Skeletal muscle tissue (tissue), 4 donors: Measurements from ENCODE around the gene ZBTB7B. TPM values are rescaled to one million over a fixed set of nuclear protein-coding genes. Genes with fewer than 3 reads are reported as not detected.
"Not testable (repeated sequence)": the region's sequence is repeated elsewhere in the genome, so short reads cannot be mapped to it uniquely, and the experiment has no call there.

ENCODE experiments used
- H3K27ac ChIP-seq: one replicate; pipeline ENCODE4 v1.7.0; 2013; ENCODE audit warnings: mild to moderate bottlenecking, low read depth, low read length, inconsistent platforms
- H3K27me3 ChIP-seq, 3 donors: one replicate each; pipeline ENCODE4 v1.7.0; 2013; ENCODE audit warnings: low read length in 3 of 3; ENCODE audit not compliant: control insufficient read depth in 3 of 3, insufficient read depth in 3 of 3
- H3K36me3 ChIP-seq, 3 donors: one replicate each; pipeline ENCODE4 v1.7.0; 2013; ENCODE audit warnings: low read length in 3 of 3; ENCODE audit not compliant: control insufficient read depth in 3 of 3, insufficient read depth in 3 of 3
- H3K4me1 ChIP-seq, 3 donors: one replicate each; pipeline ENCODE4 v1.7.0; 2013; ENCODE audit warnings: low read length in 3 of 3, mild to moderate bottlenecking in 3 of 3; ENCODE audit not compliant: control insufficient read depth in 3 of 3, insufficient read depth in 3 of 3
- H3K4me3 ChIP-seq, 3 donors: one replicate each; pipeline ENCODE4 v1.7.0; 2013; ENCODE audit warnings: low read length in 3 of 3
- H3K9ac ChIP-seq, 3 donors: one replicate each; pipeline ENCODE4 v1.7.0; 2013; ENCODE audit warnings: low read length in 3 of 3, mild to moderate bottlenecking in 3 of 3, moderate library complexity in 2 of 3, low read depth in 1 of 3
- H3K9me3 ChIP-seq, 3 donors: one replicate each; pipeline ENCODE4 v1.7.0; 2013; ENCODE audit warnings: low read length in 3 of 3; ENCODE audit not compliant: control insufficient read depth in 3 of 3
- total RNA-seq: library from RNA; depleted of rRNA; stranded (reverse); fragments of >200 nt; gene quantifications from one replicate; pipeline ENCODE4 v1.2.3, GENCODE V29; 2014
- donor health status: Osteomylitis.

ZBTB7B gene
- total RNA-seq, 1 donor from 2014 or later = 7.8 TPM

DNA sequence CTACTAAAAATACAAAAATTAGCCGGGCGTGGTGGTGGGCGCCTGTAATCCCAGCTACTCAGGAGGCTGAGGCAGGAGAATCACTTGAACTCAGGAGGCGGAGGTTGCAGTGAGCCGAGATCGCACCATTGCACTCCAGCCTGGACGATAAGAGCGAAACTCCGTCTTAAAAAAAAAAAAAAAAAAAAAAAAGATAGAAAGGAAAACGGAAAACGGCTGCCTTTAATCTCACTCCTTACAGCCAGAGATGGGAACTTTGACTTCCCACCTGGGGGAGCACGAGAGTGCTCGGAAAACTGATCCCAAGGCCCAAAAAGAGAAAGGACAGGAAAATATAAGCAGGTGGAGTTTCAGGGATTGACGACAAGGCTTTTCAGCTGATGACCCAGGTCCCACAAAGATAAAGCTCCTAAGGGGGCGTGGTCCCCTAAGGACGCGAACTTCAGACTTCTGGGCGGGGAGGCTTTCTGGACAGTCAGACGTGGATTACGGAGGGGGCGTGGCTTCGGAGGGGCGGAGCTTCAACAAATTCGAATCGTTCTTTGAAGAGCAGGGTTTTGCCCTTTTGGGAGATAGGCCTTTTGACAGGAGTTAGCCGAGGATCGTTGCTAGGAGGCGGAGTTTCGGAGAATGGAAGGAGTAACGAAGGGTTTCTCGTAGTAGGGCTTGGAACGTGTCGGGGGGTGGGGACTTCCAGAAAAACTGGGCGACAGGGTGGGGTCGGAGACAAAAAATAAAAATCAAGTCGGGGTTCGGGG is 29.1 kb upstream of the ZBTB7B start:
- Histone ChIP-seq H3K4me1 (peaks cover 56 to 66% (median 56%) of the 10 kb centered on the region in 3 donors), H3K27me3 (no peaks in the 10 kb centered on the region), H3K36me3 (peaks cover 2 to 12% (median 5%) of the 10 kb centered on the region in 3 donors), H3K27ac (peak overlapping the region; percentile 99), H3K4me3 (peak overlapping the region; percentile 71 to 91 (median 91)), H3K9me3 (no peaks in the 10 kb centered on the region), H3K9ac (peak overlapping the region; percentile 92 to 98 (median 95))

DNA sequence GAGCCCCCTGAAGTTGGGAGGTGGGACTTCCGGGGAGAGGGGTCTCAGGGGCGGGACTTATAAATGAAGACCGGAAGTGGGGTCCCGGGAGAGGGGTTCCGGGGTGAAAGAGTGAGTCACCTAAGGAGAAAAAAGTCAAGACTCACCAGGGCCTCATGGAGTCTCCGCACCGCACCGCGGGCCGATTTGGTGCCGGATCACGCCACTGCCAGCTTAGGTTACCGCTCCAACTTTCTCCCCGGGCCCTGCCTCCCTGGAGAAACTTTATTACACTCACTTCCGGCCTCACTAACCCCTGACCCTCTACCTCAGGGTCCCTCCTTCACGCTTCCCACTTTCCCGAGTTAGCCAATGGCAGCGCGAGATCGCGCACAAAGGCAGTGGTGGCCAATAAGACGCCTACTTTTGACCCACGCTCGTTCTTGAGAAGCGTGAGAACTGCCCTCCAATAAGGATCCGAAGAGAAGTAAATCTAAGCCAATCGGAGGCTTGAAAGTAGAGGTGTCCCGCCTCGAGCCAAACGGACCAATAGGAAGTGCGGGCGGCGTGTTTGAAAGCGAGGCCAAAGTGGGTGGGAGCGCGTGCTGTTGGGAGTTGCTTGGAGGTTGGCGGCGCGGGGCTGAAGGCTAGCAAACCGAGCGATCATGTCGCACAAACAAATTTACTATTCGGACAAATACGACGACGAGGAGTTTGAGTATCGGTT is 28.3 kb upstream of the ZBTB7B start, which contains the start of gene CKS1B:
Gene CKS1B, plus strand, starts transcription at position 580 of the 706 bp plus-strand sequence. Its CDS starts 65 bp downstream, at position 645.
- Histone ChIP-seq H3K27ac (peak within 1 kb of the TSS; percentile 99), H3K4me1 (peaks cover 50 to 58% (median 51%) of the 10 kb centered on the region in 3 donors), H3K9me3 (no peaks in the 10 kb centered on the region), H3K4me3 (peak within 1 kb of the TSS; percentile 85 to 94 (median 91)), H3K9ac (peak within 1 kb of the TSS; percentile 92 to 98 (median 95)), H3K27me3 (no peaks in the 10 kb centered on the region), H3K36me3 (peaks cover 0 to 9% (median 2%) of the 10 kb centered on the region in 3 donors)

DNA sequence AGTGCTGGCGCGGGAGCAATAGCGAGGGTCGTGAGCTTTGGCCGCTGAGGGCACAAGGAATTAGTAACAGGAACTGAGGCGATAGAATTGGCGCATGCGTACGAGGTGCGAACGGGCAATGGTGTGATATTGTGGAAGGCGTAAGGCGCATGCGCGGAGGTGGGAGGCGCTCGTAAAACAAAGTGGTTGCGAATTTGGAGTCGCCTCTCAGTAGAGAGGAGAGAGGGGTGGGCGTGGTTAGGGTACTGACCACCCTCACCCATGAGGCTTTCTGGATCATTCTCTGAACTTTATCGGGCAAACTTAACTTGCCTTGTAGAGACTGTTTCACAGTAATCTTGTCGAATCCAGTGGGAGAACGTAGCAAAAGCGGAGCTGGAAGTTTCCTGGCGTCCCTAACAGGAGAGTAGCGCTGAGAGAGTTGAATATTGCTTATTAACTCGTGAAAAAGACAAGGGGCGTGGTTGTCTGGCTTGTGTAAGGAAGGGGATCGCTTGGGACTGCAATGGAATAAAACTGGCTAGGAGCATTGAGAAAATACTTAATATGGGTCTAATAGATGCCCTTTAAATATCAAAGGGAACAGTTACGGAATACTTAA is 27.7 kb upstream of the ZBTB7B start:
- Histone ChIP-seq H3K27ac (peak overlapping the region; percentile 99), H3K9ac (peak overlapping the region; percentile 66 to 89 (median 88)), H3K36me3 (peaks cover 0 to 11% (median 2%) of the 10 kb centered on the region in 3 donors), H3K27me3 (no peaks in the 10 kb centered on the region), H3K9me3 (no peaks in the 10 kb centered on the region), H3K4me3 (peak overlapping the region; percentile 85 to 94 (median 87)), H3K4me1 (peaks cover 43 to 52% (median 45%) of the 10 kb centered on the region in 3 donors)

DNA sequence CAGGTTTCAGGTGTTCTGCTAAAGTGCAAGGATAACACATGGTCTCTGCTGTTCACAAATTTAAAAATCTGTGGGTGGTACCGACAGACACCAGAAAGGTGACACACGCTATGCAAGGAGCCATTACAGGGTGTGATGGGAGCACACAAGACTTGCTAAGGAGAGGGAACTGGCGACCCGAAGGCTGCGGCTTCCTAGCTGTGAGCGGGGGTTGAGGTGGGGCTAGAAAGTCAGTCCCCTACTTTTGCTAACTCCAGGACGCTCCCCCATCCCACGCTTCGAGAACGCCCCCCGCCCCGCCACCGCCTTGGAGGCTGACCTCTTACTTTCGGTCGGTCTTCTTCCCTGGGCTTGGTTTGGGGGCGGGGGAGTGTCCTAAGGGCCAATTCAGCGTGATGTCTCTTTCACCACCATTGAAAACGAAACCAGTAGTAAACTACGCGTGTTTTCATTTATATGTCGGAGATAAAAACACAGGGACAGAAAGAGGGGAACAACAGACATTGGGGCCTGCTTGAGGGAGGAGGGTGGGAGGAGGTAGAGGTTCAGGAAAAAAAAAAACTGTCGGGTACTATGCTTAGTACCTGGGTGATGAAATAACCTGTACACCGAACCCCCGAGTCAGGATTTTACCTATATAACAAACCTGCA is 27.1 kb upstream of the ZBTB7B start:
- Histone ChIP-seq H3K36me3 (peaks cover 0 to 11% (median 2%) of the 10 kb centered on the region in 3 donors), H3K4me3 (peak overlapping the region; percentile 85 to 94 (median 87)), H3K27ac (peak overlapping the region; percentile 99), H3K9ac (peak overlapping the region; percentile 66 to 89 (median 88)), H3K27me3 (no peaks in the 10 kb centered on the region), H3K9me3 (no peaks in the 10 kb centered on the region), H3K4me1 (peaks cover 37 to 46% (median 39%) of the 10 kb centered on the region in 3 donors)

DNA sequence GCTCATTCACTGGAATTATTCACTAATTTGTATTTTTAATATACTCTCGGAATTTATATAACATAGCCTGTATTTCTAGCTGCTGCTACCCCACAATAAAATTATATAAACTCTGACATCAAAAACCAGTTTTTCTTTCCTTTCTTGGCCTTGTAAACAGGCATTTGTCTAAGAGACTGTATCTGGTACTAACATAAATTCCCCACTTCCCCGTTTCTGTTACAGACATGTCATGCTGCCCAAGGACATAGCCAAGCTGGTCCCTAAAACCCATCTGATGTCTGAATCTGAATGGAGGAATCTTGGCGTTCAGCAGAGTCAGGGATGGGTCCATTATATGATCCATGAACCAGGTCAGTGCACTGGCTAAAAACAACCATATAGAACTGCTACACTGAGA is 24.8 kb upstream of the ZBTB7B start:
- peaks cover 23 to 32% (median 23%) of the 10 kb centered on the region in 3 donors for H3K4me1 ChIP-seq
- H3K4me3 ChIP-seq, H3K27ac ChIP-seq, H3K27me3 ChIP-seq, H3K9ac ChIP-seq, H3K9me3 ChIP-seq: not testable (repeated sequence)
- peaks cover 0 to 11% (median 2%) of the 10 kb centered on the region in 3 donors for H3K36me3 ChIP-seq

DNA sequence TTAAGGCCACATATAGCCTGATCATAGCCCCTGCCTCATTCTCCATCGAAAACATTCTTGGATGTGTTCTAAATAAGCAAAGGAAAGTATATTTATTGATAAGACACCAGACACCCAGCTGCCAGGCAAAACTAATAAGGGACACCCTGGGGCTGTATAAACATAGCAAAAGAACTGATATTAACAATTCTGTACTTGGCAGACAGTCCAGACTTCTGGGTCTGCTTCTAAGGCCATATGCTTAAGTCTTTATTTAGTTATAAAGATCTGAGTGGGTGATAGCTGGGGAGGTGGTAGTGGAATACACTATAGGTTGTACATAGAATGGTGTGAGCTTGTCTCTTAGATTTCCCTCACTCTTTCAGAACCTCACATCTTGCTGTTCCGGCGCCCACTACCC is 24.2 kb upstream of the ZBTB7B start:
- no peaks in the 10 kb centered on the region for H3K27me3 ChIP-seq

DNA sequence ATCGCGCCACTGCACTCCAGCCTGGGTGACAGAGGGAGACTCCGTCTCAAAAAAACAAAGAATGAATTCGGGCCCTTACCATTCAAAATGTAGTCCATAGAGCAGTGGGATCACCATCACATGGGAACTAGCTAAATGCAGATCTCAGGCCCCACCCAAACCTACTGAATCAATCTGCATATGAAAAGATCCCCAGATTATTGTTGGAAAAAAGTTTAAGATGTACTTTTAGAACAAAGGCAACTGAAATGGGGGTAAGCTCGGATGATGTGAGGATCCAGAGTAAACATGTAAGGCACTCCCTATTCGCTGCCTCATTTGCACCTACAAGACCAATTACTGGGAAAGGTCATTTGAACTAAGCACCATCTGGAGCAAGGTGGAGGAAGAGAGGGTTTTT is 20.3 kb upstream of the ZBTB7B start:
- Histone ChIP-seq H3K9ac (peak overlapping the region in 2 of 3 donors; percentile 18 to 52), H3K4me1 (peaks cover 12 to 18% (median 16%) of the 10 kb centered on the region in 3 donors), H3K27me3 (no peaks in the 10 kb centered on the region), H3K27ac (no peak overlapping the region), H3K9me3 (no peaks in the 10 kb centered on the region), H3K36me3 (peaks cover 0 to 11% (median 3%) of the 10 kb centered on the region in 3 donors), H3K4me3 (peak overlapping the region; percentile 30 to 76 (median 62))

More for the DNA sequence above, 24.2 kb upstream of the ZBTB7B start:
- H3K4me3 ChIP-seq = no peak overlapping the region
- H3K4me1 ChIP-seq = peaks cover 18 to 27% (median 19%) of the 10 kb centered on the region in 3 donors
- H3K9ac ChIP-seq = no peak overlapping the region
- no peak overlapping the region for H3K27ac ChIP-seq
- peaks cover 0 to 11% (median 2%) of the 10 kb centered on the region in 3 donors for H3K36me3 ChIP-seq
- no peaks in the 10 kb centered on the region for H3K9me3 ChIP-seq

DNA sequence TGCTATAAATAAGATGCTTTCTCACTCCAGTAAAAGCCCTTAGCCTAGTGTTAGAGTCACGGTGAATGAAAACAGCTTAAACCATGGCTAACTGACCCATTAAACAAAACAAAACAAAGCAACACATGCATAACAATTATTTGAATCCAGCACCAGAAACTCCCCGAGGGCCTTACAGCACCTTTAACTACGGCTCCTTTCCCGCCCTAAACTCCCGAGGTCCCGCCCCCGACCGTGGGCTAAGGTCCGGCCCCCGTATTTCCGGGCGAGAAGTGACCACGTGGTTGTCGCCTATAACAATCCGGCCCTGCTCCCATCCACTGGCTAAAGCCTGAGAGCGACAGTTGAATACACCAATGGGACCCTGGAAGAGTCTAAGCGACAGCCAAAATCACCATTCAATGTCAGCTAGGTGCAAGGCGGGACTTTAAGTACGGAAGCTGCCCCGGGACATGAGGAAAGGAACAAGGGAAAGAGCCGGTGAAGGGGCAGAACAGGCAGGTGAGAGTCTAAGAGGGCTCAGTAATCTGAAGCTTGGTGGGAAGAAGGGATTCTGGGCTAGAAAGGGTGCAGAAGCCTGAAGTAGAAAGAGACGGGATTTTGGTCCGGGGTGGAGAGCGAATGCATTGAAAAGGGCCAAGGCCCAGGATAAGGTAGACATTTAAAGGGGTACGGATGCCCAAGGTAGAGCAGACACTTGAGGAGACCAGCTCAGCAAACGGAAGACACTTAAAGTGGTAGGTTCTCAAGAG is 19.5 kb upstream of the ZBTB7B start, which contains the start of gene FLAD1:
Gene FLAD1, plus strand, starts transcription at position 448 of the 752 bp plus-strand sequence. CDS start 351 bp downstream, outside the sequence.
- peak within 1 kb of the TSS; percentile 76 to 98 (median 90) for H3K4me3 ChIP-seq
- peaks cover 12 to 21% (median 16%) of the 10 kb centered on the region in 3 donors for H3K4me1 ChIP-seq
- H3K36me3 ChIP-seq = peaks cover 5 to 14% (median 9%) of the 10 kb centered on the region in 3 donors
- no peaks in the 10 kb centered on the region for H3K27me3 ChIP-seq
- H3K9me3 ChIP-seq = no peaks in the 10 kb centered on the region
- peak within 1 kb of the TSS; percentile 79 to 86 (median 81) for H3K9ac ChIP-seq
- peak within 1 kb of the TSS; percentile 34 for H3K27ac ChIP-seq
